ENCODE measurements around the gene TAAR1.
"Not testable (repeated sequence)": the region's sequence is repeated elsewhere in the genome, so short reads cannot be mapped to it uniquely, and the experiment has no call there.

DNA sequence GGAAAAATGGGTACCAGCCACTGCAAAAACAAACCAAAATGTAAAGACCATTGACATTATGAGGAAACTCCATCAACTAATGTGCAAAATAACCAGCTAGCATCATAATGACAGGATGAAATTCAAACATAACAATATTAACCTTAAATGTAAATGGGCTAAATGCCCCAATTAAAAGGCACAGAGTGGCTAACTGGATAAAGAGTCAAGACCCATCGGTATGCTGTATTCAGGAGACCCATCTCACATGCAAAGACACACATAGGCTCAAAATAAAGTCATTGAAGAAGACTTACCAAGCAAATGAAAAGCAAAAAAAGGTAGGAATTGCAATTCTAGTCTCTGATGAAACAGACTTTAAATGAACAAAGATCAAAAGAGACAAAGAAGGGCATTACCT, 21.8 kb downstream of the TAAR1 start:
- TF ChIP-seq, protein P1, sequence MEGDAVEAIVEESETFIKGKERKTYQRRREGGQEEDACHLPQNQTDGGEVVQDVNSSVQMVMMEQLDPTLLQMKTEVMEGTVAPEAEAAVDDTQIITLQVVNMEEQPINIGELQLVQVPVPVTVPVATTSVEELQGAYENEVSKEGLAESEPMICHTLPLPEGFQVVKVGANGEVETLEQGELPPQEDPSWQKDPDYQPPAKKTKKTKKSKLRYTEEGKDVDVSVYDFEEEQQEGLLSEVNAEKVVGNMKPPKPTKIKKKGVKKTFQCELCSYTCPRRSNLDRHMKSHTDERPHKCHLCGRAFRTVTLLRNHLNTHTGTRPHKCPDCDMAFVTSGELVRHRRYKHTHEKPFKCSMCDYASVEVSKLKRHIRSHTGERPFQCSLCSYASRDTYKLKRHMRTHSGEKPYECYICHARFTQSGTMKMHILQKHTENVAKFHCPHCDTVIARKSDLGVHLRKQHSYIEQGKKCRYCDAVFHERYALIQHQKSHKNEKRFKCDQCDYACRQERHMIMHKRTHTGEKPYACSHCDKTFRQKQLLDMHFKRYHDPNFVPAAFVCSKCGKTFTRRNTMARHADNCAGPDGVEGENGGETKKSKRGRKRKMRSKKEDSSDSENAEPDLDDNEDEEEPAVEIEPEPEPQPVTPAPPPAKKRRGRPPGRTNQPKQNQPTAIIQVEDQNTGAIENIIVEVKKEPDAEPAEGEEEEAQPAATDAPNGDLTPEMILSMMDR (IDR thresholded peaks at IDR 0.05; ENCODE audit: insufficient read depth, low read length, poor library complexity, severe bottlenecking): not testable (repeated sequence)
- TF ChIP-seq EZH2phosphoT487 (conservative IDR thresholded peaks at IDR 0.05; ENCODE audit: low read length): not testable (repeated sequence)

Measured in SU-DHL-6 (cell line).